GM18507 (cell line): Measurements from ENCODE around the gene DST.

Experiments used
- DNase-seq: peaks from one replicate; pipeline ENCODE4 v3.0.0; 2011; ENCODE audit warnings: low read depth; ENCODE audit not compliant: insufficient read length; ENCODE audit errors: extremely low spot score
- FAIRE-seq: peaks from 2 replicates; lab custom pipeline; 2011; peaks lifted over from hg19 to GRCh38; lab: Jason Lieb, UNC

The DST gene

GRCh38 chr6:56430629-56431600 lies 211.8 kb downstream of the DST start:
- no peak for DNase-seq
- FAIRE-seq = no peak

DNA sequence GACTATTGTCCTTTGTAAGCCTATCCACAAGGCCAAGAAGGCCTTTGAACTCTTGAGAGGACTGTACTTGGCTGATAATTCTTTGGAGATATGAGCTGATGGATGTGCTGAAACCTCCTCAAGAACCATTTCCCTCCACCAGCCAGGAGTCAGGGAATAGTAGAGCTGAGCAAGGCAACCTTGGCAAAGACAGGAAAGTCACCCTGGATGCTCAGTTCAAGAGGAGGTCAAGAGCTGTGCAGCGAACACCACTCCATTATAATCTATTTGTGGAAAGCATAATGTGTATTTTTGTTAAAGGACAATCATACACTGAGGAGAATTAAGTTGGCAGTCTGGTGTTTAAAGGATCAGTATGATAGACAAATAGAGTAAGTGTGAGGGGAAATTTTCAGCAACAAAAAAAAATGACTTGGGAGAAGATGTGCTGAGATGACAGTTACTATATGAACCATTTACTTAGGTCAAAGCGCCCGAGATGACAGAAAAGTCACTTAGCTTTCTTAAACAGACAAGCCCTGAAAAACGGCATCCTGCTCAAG lies 218.1 kb downstream of the DST start:
- FAIRE-seq (no peak), DNase-seq (no peak)

DNA sequence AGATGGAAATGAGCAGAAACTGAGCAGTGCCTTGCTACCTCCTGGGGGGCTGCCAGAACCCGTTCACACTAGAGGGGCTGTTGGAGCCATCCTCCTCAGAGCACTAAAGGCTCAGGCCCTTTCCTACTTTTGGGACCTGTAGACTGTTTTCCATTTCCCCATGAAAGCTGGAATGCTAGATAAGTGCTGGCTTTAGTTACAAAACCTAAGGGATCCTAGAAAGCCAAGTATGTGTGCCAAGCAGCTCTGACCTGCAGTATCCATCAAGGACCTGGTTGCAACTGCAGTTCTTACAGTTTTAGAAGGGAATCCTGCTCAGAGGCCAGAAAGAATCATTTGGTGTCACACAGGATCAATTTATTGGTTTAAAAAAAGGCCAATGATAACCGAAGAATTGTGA lies 218.6 kb downstream of the DST start:
- no peak for FAIRE-seq
- DNase-seq = no peak

GRCh38 chr6:56420296-56420695 lies 222.4 kb downstream of the DST start:
- no peak for DNase-seq
- FAIRE-seq = no peak

GRCh38 chr6:56419191-56419590 lies 223.5 kb downstream of the DST start:
- no peak for DNase-seq
- FAIRE-seq = no peak

DNA sequence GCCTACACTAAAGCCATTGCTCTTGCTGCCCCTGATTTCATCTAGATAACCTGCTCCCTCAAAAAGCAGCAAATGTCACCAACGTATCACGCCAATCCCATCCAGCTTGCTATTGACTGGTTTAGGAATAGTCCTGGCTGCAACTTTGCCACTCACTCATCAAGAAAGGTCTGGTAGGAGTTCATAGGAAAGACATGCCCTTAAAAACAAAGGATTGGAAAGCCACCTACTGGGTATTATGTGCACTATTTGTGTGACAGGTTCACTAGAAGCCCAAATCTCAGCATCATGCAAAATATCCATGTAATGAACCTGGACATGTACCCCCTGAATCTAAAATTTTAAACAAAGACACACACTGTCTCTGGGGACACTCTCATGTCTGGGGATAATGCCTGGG lies 224.9 kb downstream of the DST start:
- DNase-seq (no peak), FAIRE-seq (peak; percentile 44)

GRCh38 chr6:56416247-56416646 lies 226.4 kb downstream of the DST start:
- no peak for DNase-seq
- FAIRE-seq = no peak

DNA sequence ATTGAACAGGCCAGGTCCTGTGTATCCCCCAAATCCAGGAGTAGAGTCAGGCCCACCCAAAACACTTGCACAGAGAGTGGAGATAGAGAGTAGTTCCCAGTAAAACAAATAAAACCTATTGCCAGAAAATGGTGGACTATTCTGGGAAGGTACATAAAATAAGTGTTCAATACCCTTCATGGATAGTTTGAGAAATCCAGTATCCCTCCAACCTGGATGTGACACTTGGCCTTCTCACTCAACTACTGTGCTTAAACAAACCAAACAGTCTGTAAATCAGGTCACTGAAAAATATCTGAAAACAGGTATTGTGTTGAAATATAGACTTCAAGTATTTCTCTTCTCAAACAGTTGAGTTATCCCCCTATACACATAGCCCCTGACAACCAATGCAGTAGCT lies 233.7 kb downstream of the DST start:
- no peak for FAIRE-seq
- no peak for DNase-seq
